ENCODE results near the gene NBEA. TPM values are rescaled to one million over a fixed set of nuclear protein-coding genes. Genes with fewer than 3 reads are reported as not detected.

The NBEA gene
- total RNA-seq, 1 experiment from 2014 or later = 4.4 TPM

- no TSS peak for BruUV-seq (replicated peaks)
- H3K36me3 ChIP-seq (ENCODE audit: low read depth, low read length) = no peaks in the 10 kb centered on the region
- H3K4me2 ChIP-seq (ENCODE audit: low read length) = no peak overlapping the region
- no peak for DNase-seq
- ChIA-PET POLR2A (ENCODE audit: unreplicated experiment) (no interaction called here), CTCF (no interaction called here)
- no peaks in the 10 kb centered on the region for H3K9me2 ChIP-seq (replicated peaks; ENCODE audit: low read length)
- no peak overlapping the region for H3K4me3 ChIP-seq (ENCODE audit: low read length)
- no peaks in the 10 kb centered on the region for H3F3A ChIP-seq (ENCODE audit: low read length, unreplicated experiment)
- H3K9me3 ChIP-seq (ENCODE audit: low read length) = no peaks in the 10 kb centered on the region
- H3K27me3 ChIP-seq (ENCODE audit: low read length) = no peaks in the 10 kb centered on the region
- no peaks in the 10 kb centered on the region for H3K79me2 ChIP-seq (ENCODE audit: low read length)
- no peak overlapping the region for H3K9ac ChIP-seq (ENCODE audit: low read length)
- no peak overlapping the region for H2AFZ ChIP-seq (ENCODE audit: low read length)
- intact Hi-C loops (cut with micrococcal nuclease) = loop anchor here (2.0 kb wide), 1 partner anchor 41 kb away; no protein-coding TSS in a partner anchor
- ATAC-seq = no peak
- no peak for TF ChIP-seq EZH2phosphoT487 (IDR thresholded peaks at IDR 0.05; ENCODE audit: borderline replicate concordance, low read length)
- TF ChIP-seq, protein P1, sequence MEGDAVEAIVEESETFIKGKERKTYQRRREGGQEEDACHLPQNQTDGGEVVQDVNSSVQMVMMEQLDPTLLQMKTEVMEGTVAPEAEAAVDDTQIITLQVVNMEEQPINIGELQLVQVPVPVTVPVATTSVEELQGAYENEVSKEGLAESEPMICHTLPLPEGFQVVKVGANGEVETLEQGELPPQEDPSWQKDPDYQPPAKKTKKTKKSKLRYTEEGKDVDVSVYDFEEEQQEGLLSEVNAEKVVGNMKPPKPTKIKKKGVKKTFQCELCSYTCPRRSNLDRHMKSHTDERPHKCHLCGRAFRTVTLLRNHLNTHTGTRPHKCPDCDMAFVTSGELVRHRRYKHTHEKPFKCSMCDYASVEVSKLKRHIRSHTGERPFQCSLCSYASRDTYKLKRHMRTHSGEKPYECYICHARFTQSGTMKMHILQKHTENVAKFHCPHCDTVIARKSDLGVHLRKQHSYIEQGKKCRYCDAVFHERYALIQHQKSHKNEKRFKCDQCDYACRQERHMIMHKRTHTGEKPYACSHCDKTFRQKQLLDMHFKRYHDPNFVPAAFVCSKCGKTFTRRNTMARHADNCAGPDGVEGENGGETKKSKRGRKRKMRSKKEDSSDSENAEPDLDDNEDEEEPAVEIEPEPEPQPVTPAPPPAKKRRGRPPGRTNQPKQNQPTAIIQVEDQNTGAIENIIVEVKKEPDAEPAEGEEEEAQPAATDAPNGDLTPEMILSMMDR (conservative IDR thresholded peaks at IDR 0.05; ENCODE audit: low read depth, low read length) = no peak
- TF ChIP-seq EZH2 (IDR thresholded peaks at IDR 0.05; ENCODE audit: low read length, unreplicated experiment) = no peak
- no peaks in the 10 kb centered on the region for H4K20me1 ChIP-seq (ENCODE audit: low read length)
- H3K27ac ChIP-seq (ENCODE audit: low read length) = no peak overlapping the region
- peaks cover 10% of the 10 kb centered on the region; the same call in 1 of the 2 replicates for H3K4me1 ChIP-seq (ENCODE audit: insufficient read depth, low read length)
Measured at GRCh38 chr13:35573639-35574038, 631.6 kb downstream of the NBEA start.

- no peak for ATAC-seq
Measured at GRCh38 chr13:35592457-35592856, 650.4 kb downstream of the NBEA start.

GRCh38 chr13:35593651-35594050 lies 651.6 kb downstream of the NBEA start:
- TF ChIP-seq, protein P1 (conservative IDR thresholded peaks at IDR 0.05; ENCODE audit: low read depth, low read length) = no peak
- no peak for TF ChIP-seq EZH2phosphoT487 (IDR thresholded peaks at IDR 0.05; ENCODE audit: borderline replicate concordance, low read length)
- no peak for TF ChIP-seq EZH2 (IDR thresholded peaks at IDR 0.05; ENCODE audit: low read length, unreplicated experiment)
- BruUV-seq (replicated peaks) = no TSS peak
- H3K4me3 ChIP-seq (ENCODE audit: low read length) = no peak overlapping the region
- no peak overlapping the region for H3K4me2 ChIP-seq (ENCODE audit: low read length)
- no peak overlapping the region for H3K27ac ChIP-seq (ENCODE audit: low read length)
- no peak for ATAC-seq
- H4K20me1 ChIP-seq (ENCODE audit: low read length) = no peaks in the 10 kb centered on the region
- H3F3A ChIP-seq (ENCODE audit: low read length, unreplicated experiment) = no peaks in the 10 kb centered on the region
- H3K9ac ChIP-seq (ENCODE audit: low read length) = no peak overlapping the region
- H3K79me2 ChIP-seq (ENCODE audit: low read length) = no peaks in the 10 kb centered on the region
- no peaks in the 10 kb centered on the region for H3K27me3 ChIP-seq (ENCODE audit: low read length)
- POLR2A ChIA-PET (ENCODE audit: unreplicated experiment) = no interaction called here
- no peak overlapping the region for H2AFZ ChIP-seq (ENCODE audit: low read length)
- CTCF ChIA-PET = no interaction called here
- intact Hi-C loops (cut with micrococcal nuclease) = no loop called here
- no peak for DNase-seq
- H3K36me3 ChIP-seq (ENCODE audit: low read depth, low read length) = no peaks in the 10 kb centered on the region
- H3K9me3 ChIP-seq (ENCODE audit: low read length) = no peaks in the 10 kb centered on the region
- H3K9me2 ChIP-seq (replicated peaks; ENCODE audit: low read length) = no peaks in the 10 kb centered on the region
- H3K4me1 ChIP-seq (ENCODE audit: insufficient read depth, low read length) = no peaks in the 10 kb centered on the region

More at GRCh38 chr13:35592457-35592856, 650.4 kb downstream of the NBEA start:
- H3K4me2 ChIP-seq (ENCODE audit: low read length) = no peak overlapping the region
- DNase-seq = no peak
- intact Hi-C loops (cut with micrococcal nuclease) = no loop called here
- no peaks in the 10 kb centered on the region for H3K9me2 ChIP-seq (replicated peaks; ENCODE audit: low read length)
- H3K9ac ChIP-seq (ENCODE audit: low read length) = no peak overlapping the region
- H3K36me3 ChIP-seq (ENCODE audit: low read depth, low read length) = no peaks in the 10 kb centered on the region
- no peak overlapping the region for H3K27ac ChIP-seq (ENCODE audit: low read length)
- TF ChIP-seq EZH2phosphoT487 (IDR thresholded peaks at IDR 0.05; ENCODE audit: borderline replicate concordance, low read length) (no peak), EZH2 (IDR thresholded peaks at IDR 0.05; ENCODE audit: low read length, unreplicated experiment) (no peak)
- TF ChIP-seq, protein P1 (conservative IDR thresholded peaks at IDR 0.05; ENCODE audit: low read depth, low read length) = no peak
- POLR2A ChIA-PET (ENCODE audit: unreplicated experiment) = no interaction called here
- CTCF ChIA-PET = no interaction called here
- H3K27me3 ChIP-seq (ENCODE audit: low read length) = no peaks in the 10 kb centered on the region
- H3K4me1 ChIP-seq (ENCODE audit: insufficient read depth, low read length) = no peaks in the 10 kb centered on the region
- H3K4me3 ChIP-seq (ENCODE audit: low read length) = no peak overlapping the region
- no peak overlapping the region for H2AFZ ChIP-seq (ENCODE audit: low read length)
- H4K20me1 ChIP-seq (ENCODE audit: low read length) = no peaks in the 10 kb centered on the region
- BruUV-seq (replicated peaks) = no TSS peak
- H3K9me3 ChIP-seq (ENCODE audit: low read length) = no peaks in the 10 kb centered on the region
- no peaks in the 10 kb centered on the region for H3F3A ChIP-seq (ENCODE audit: low read length, unreplicated experiment)
- no peaks in the 10 kb centered on the region for H3K79me2 ChIP-seq (ENCODE audit: low read length)
